Rectal smooth muscle tissue (tissue), 1 donor: ENCODE measurements around the gene KRT2.

ENCODE experiments used
- H3K27ac ChIP-seq: one replicate; pipeline ENCODE4 v1.7.0; 2013; ENCODE audit warnings: low read depth, low read length, inconsistent platforms
- H3K27me3 ChIP-seq: one replicate; pipeline ENCODE4 v1.7.0; 2013; ENCODE audit warnings: low read length; ENCODE audit not compliant: control insufficient read depth, insufficient read depth
- H3K36me3 ChIP-seq: one replicate; pipeline ENCODE4 v1.7.0; 2013; ENCODE audit warnings: low read length; ENCODE audit not compliant: control insufficient read depth, insufficient read depth
- H3K4me1 ChIP-seq: one replicate; pipeline ENCODE4 v1.7.0; 2013; ENCODE audit warnings: low read length; ENCODE audit not compliant: control insufficient read depth, insufficient read depth
- H3K4me3 ChIP-seq: one replicate; pipeline ENCODE4 v1.7.0; 2013; ENCODE audit warnings: low read length
- H3K9ac ChIP-seq: one replicate; pipeline ENCODE4 v1.7.0; 2013; ENCODE audit warnings: low read length

Gene KRT2

DNA sequence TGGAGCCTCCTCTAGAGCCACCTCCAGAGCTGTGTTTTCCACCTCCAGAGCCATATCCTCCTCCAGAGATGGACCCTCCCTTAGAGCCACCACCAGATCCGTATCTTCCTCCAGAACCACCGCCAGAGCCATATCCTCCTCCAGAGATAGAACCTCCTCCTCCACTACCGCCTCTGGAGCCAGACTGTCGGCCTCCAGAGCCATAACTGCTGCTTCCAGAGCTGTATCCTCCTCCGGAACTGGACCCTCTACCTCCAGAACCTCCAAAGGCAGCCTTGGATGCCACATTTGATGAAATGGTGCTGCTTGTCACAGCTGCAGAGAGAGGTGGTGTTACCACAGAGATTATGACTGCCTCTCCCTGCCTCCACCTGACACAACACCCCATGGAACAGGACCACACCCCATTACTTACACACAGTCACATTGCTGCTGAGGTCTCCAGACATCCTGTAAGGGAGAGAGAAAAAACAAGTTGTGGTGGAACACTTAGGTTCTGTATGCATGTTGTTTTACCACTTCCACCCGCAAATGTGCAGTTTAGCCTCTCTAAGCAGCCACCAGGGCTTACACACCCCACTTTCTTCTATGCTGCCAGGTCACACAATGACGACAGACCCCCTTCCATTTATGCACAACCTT is 6.8 kb downstream of the KRT2 start:
- H3K27ac ChIP-seq = no peak overlapping the region
- H3K4me3 ChIP-seq = no peak overlapping the region
- peaks cover 1% of the 10 kb centered on the region for H3K4me1 ChIP-seq
- H3K27me3 ChIP-seq = no peaks in the 10 kb centered on the region
- H3K9ac ChIP-seq = no peak overlapping the region
- no peaks in the 10 kb centered on the region for H3K36me3 ChIP-seq

DNA sequence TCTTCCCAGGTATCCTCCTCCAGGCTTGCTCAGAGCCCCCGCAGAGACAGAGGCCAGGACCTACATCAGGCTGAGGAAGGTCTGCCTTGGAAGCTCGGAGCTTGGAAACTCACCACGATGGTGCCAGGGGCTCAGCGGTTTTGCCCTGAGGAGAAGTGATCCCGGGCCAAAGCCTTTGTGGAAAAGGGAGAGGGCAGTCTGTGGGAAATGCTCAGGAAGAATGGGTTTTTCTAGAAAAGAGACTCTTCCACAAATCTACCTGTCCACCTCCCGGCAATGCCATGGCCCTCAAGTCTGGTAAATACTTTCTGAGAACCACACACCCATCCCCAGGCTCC is 8.0 kb downstream of the KRT2 start:
- H3K27me3 ChIP-seq = no peaks in the 10 kb centered on the region
- no peak overlapping the region for H3K27ac ChIP-seq
- H3K9ac ChIP-seq = no peak overlapping the region
- no peaks in the 10 kb centered on the region for H3K4me1 ChIP-seq
- H3K4me3 ChIP-seq = no peak overlapping the region
- H3K36me3 ChIP-seq = no peaks in the 10 kb centered on the region

DNA sequence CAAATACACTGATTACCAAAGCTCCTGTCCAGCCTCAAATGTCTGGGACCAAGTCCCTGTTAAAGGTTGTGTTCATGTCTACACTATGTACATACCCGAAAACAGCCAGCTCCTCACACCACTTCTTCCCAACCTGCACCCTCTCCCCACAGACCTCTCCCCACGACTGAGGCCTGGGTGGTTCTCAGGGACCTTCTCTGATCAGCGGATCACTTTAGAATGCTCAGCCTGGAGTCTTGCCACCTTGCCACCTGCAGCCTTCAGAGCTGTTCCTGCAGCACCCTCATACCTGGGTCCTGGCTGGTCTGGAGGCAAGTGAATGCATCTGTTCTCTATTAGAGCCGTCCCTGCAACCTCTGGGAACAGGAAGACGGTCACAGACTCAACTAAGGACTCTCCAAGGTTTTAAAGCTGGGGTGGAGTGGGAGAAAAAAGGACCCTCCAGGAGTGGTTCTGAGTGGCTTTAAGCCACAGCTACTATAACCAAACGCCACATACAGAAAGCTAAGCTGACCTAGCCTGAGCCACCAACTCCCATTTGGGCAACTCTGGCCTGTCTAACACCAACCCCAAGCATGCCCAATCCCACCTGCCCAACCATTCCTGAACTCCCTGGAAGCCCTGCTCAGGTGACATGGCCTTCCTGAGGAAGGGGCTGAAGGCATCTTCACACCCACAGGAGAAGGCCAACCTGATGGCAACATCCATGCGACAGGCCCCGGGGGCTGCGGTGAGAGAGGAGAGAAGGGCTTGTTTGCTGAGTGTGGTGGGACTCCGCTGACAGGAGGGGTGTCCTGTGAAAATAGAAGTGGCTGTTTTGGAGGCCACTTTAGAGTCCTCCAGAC is 8.6 kb downstream of the KRT2 start:
- H3K9ac ChIP-seq = no peak overlapping the region
- H3K4me1 ChIP-seq = no peaks in the 10 kb centered on the region
- H3K36me3 ChIP-seq = no peaks in the 10 kb centered on the region
- no peaks in the 10 kb centered on the region for H3K27me3 ChIP-seq
- H3K27ac ChIP-seq = no peak overlapping the region
- H3K4me3 ChIP-seq = no peak overlapping the region

DNA sequence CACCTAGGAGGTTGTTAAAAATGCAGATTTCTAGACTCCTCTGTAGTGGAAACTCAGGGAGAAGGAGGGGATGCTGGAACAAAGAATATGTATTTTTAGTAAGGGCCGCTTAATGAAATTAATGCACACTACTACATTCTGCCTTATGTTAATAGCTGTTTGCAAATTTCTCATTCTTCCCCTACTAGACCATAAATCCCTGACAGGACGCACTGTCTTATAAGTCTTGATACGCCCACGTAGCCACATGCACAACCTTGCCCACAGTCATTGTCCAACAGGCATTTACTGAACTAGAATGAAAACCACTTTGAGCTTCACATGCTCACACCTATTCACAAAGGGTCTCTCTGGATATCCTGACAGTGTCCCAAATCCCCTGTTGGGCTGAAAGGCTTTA is 10.5 kb downstream of the KRT2 start:
- Histone ChIP-seq H3K36me3 (no peaks in the 10 kb centered on the region), H3K4me3 (no peak overlapping the region)

DNA sequence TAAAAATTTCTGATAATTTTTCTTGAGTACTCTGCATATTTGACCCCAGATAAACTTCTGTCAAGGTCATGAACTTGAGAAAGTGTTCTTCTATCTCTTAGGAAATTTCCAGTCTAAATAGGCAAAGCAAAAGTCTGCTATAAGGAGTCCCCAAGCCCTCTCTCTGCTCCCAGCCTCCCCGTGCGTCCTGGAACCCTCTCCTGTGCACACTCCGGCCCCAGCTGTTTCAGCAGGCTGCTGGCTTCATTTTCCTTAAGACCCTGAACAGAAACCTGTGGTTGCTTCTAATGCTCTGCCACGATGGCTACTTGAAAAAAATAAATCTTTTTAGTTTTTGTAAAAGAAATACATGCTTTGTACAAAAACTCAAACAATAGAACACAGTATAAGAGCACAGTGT is 14.7 kb downstream of the KRT2 start:
- no peaks in the 10 kb centered on the region for H3K36me3 ChIP-seq

More for the DNA sequence above, 10.5 kb downstream of the KRT2 start:
- no peaks in the 10 kb centered on the region for H3K27me3 ChIP-seq
- no peak overlapping the region for H3K27ac ChIP-seq
- no peak overlapping the region for H3K9ac ChIP-seq
- no peaks in the 10 kb centered on the region for H3K4me1 ChIP-seq

DNA sequence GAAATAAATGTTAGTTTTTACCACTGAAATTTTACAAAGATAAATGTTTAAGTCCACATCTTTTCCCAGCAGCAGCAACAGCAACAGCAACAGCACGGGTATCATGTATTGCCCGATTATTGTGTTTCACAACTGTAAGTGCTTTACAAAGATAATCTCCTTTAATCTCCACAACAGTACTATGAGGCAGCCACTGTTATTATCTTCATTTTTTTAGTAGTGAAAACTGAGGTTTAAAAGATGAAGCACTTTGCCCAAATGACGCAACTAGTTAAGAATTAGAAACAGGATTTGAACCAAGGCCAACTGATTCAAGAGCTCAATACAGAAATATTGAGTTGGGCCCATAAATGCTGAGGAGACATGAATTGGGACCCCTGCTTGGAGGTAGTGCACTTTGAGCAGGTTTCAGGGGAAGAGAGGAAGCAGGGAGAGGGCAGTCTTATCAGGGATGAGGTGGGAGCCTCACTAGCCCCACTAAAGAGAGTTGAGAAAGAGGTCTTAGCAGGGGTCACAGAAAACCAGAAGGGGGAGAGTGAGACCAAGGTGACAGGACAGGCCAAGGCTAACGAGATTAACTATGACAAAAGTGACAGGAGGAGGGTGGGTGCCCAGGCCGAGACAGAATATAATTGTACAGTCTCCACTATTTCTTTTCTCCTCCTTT is 15.3 kb downstream of the KRT2 start:
- Histone ChIP-seq H3K9ac (no peak overlapping the region), H3K27me3 (no peaks in the 10 kb centered on the region), H3K4me1 (no peaks in the 10 kb centered on the region), H3K4me3 (no peak overlapping the region), H3K36me3 (no peaks in the 10 kb centered on the region), H3K27ac (no peak overlapping the region)

More for the DNA sequence above, 14.7 kb downstream of the KRT2 start:
- Histone ChIP-seq H3K4me3 (no peak overlapping the region), H3K4me1 (no peaks in the 10 kb centered on the region), H3K27me3 (no peaks in the 10 kb centered on the region), H3K27ac (no peak overlapping the region), H3K9ac (no peak overlapping the region)

DNA sequence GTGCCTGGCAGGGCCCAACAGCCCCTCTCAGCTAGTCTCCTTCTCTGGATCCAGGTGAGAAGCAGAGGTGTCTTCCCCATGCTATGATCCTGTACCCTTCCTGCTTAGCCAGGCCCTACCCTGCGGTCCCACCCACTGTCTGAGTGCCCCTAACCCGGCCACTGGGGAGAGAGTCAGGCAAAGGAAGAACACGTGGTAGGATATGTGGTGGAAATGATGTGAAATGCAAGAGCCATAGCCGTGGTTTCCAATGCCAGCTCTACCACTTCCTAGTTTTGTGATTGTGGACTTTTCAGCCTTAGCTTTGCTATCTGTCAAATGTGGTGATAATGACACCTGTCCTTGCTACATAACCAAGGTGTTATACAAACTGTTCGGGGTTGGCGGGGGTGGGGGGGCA is 15.8 kb downstream of the KRT2 start:
- Histone ChIP-seq H3K4me1 (no peaks in the 10 kb centered on the region), H3K27me3 (no peaks in the 10 kb centered on the region), H3K27ac (no peak overlapping the region)

DNA sequence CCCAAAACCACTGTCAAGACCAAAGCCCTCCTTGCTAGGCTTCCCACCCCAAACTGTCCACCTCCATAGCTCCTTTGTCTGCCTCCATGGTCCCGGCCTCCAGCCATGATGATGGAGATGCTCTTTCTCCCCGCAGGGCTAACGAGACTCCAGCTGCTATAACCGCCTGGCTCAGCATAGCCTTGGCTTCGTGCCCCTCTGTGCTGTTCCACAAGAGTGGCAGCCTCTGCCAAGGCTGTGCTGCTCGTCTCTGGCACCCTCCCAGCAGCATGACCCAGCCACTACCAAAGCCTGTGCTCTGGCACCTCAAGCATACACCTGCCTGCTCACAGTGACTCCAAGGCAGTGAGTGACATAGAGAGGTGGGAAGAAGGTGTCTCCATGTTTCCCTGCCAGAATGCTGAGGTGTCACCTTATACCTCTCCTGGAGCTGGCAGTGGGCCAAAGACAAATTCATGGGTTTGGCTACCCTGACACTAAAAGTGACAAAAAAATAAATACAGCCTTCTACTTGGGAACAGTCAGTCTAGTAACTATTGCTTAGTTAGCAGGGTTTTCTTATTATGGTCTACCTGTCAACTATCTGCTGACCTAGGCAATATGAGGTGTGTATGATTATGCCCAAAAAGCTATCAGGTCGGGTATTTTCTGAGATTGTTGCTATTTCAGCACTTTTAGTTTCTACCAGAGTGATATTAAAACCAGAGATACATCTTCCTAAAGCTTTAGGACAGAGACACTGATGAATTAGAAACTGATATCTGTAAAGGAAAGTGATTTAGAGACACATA is 17.6 kb downstream of the KRT2 start:
- H3K27me3 ChIP-seq = no peaks in the 10 kb centered on the region
- no peaks in the 10 kb centered on the region for H3K36me3 ChIP-seq
- H3K27ac ChIP-seq = no peak overlapping the region
- H3K4me1 ChIP-seq = no peaks in the 10 kb centered on the region
- H3K4me3 ChIP-seq = no peak overlapping the region
- no peak overlapping the region for H3K9ac ChIP-seq

More for the DNA sequence above, 15.8 kb downstream of the KRT2 start:
- H3K36me3 ChIP-seq = no peaks in the 10 kb centered on the region
- H3K4me3 ChIP-seq = no peak overlapping the region
- H3K9ac ChIP-seq = no peak overlapping the region

DNA sequence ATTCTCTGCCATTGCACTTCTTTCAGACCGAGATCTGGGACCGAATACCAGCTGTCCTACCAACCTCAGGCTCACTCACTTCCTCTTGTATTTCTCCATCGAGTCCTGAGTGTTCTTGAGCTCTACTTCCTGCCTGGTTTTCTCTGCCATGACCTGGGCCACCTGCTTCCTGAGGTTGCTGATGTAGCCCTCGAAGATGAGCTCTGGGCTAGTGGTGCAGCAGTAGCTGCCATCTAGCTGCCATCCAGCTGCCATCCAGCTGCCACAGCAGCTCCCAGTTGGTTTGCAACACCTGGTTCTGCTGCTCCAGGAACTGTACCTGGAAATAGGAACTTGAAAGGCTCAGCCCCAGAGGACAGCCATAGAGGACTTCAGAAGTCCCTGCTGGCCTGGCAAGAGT is 18.6 kb downstream of the KRT2 start:
- H3K4me3 ChIP-seq = no peak overlapping the region
- H3K27me3 ChIP-seq = no peaks in the 10 kb centered on the region
- no peaks in the 10 kb centered on the region for H3K36me3 ChIP-seq
- H3K4me1 ChIP-seq = no peaks in the 10 kb centered on the region
- H3K9ac ChIP-seq = no peak overlapping the region
- no peak overlapping the region for H3K27ac ChIP-seq

DNA sequence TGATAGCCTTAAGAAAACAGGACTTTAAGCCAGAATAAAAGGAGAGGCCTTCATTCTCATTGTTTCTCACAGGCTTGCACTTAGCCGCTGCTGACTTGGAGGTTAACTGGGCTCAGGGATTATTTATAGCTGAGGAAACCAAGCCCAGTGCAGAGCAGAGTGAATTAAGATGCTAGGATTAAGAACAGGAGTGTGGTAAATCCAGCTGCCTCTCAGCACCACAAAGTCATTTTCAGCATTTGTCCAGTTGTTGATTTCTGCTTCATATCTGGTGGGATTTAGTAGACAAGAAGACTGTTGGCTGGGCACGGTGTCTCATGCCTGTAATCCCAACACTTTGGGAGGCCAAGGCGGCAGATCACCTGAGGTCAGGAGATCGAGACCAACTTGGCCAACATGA is 19.4 kb downstream of the KRT2 start:
- Histone ChIP-seq H3K27me3 (no peaks in the 10 kb centered on the region), H3K9ac (no peak overlapping the region), H3K27ac (no peak overlapping the region)

DNA sequence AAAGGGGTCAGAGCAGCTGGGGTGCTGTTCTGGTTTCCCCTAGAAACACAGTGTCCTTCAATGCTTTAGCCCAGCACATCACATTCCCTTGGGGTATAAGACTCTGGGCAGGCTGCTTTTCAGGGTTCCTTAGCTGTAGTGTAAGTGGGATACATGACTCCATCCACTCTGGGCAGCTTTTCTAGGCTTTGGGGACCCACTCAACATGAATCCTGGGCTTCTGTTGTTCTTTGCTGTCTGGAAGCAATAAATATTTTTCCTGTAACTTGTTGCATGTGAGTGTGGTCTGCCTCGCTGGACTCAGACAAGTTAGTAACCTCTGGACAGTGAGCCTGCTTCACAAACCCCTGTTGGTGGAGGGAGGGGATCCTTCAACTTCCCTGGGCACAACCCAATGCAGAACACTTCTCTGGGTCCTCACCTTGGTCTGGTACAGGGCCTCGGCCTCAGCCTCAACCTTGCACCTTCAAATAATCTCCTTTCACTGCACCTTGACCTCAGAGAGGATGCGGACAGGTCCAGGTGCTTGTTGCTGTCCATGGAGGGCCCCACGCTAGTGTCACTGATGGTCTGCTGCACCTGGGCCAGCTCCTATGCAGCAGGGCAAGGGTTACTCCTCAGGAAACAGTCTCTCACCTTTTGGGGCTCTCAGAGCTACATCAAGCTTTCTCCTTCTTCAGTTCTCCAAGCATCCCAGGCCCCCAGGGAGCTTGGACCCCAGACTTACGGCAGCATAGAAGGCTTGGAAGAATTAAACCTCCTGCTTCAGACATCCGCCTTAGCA is 20.1 kb downstream of the KRT2 start:
- Histone ChIP-seq H3K27ac (no peak overlapping the region), H3K9ac (no peak overlapping the region), H3K27me3 (no peaks in the 10 kb centered on the region), H3K4me3 (no peak overlapping the region), H3K4me1 (no peaks in the 10 kb centered on the region), H3K36me3 (no peaks in the 10 kb centered on the region)

More for the DNA sequence above, 19.4 kb downstream of the KRT2 start:
- Histone ChIP-seq H3K4me3 (no peak overlapping the region), H3K36me3 (no peaks in the 10 kb centered on the region), H3K4me1 (no peaks in the 10 kb centered on the region)
